Trophoblast cell (in vitro differentiated cells and primary cell): Measurements from ENCODE around the gene RPA1.

Source experiments
- DNase-seq, 2 donors: peaks; one replicate each; pipeline ENCODE4 v3.0.0-alpha.2; 2016
- H2AFZ ChIP-seq: 2 replicates; pipeline ENCODE4 v1.6.1; 2013; ENCODE audit warnings: low read length, moderate library complexity, mild to moderate bottlenecking; ENCODE audit not compliant: insufficient read depth, poor library complexity
- H2AK5ac ChIP-seq: 2 replicates; pipeline ENCODE4 v1.6.1; 2013; ENCODE audit warnings: mild to moderate bottlenecking, low read length
- H2BK120ac ChIP-seq: 2 replicates; pipeline ENCODE4 v1.6.1; 2013; ENCODE audit warnings: low read length, mild to moderate bottlenecking, moderate library complexity; ENCODE audit not compliant: insufficient read depth, poor library complexity
- H2BK12ac ChIP-seq: 2 replicates; pipeline ENCODE4 v1.6.1; 2013; ENCODE audit warnings: mild to moderate bottlenecking, low read length, moderate library complexity
- H2BK5ac ChIP-seq: 2 replicates; pipeline ENCODE4 v1.6.1; 2013; ENCODE audit warnings: low read length, low read depth, moderate library complexity, mild to moderate bottlenecking; ENCODE audit not compliant: poor library complexity
- H3K14ac ChIP-seq: 2 replicates; pipeline ENCODE4 v1.6.1; 2013; ENCODE audit warnings: mild to moderate bottlenecking, low read length
- H3K18ac ChIP-seq: 2 replicates; pipeline ENCODE4 v1.6.1; 2013; ENCODE audit warnings: mild to moderate bottlenecking, low read length
- H3K23ac ChIP-seq: 2 replicates; pipeline ENCODE4 v1.6.1; 2013; ENCODE audit warnings: low read length
- H3K27ac ChIP-seq: 2 replicates; pipeline ENCODE4 v1.5.1; 2013; ENCODE audit warnings: low read depth, mild to moderate bottlenecking, inconsistent platforms, low read length, moderate library complexity
- H3K27me3 ChIP-seq: 2 replicates; pipeline ENCODE4 v1.6.1; 2013; ENCODE audit warnings: inconsistent platforms, mild to moderate bottlenecking, low read length, moderate library complexity; ENCODE audit not compliant: insufficient read depth
- H3K36me3 ChIP-seq, 2 experiments: 1 replicate in 1 of 2; 2 replicates in 1 of 2; pipeline ENCODE4 v1.6.1; 2013; ENCODE audit warnings: low read length in 2 of 2, mild to moderate bottlenecking in 2 of 2, moderate library complexity in 1 of 2; ENCODE audit not compliant: insufficient read depth in 2 of 2, control insufficient read depth in 1 of 2
- H3K4ac ChIP-seq: 2 replicates; pipeline ENCODE4 v1.6.1; 2013; ENCODE audit warnings: low read depth, mild to moderate bottlenecking, low read length, moderate library complexity
- H3K4me1 ChIP-seq, 2 experiments: 1 replicate in 1 of 2; 2 replicates in 1 of 2; pipeline ENCODE4 v1.6.1; 2013; ENCODE audit warnings: low read length in 2 of 2, mild to moderate bottlenecking in 2 of 2, moderate library complexity in 1 of 2; ENCODE audit not compliant: insufficient read depth in 2 of 2, control insufficient read depth in 1 of 2
- H3K4me2 ChIP-seq: 2 replicates; pipeline ENCODE4 v1.6.1; 2013; ENCODE audit warnings: inconsistent platforms, mild to moderate bottlenecking, low read length, moderate library complexity
- H3K4me3 ChIP-seq: 2 replicates; pipeline ENCODE4 v1.5.1; 2013; ENCODE audit warnings: mild to moderate bottlenecking, low read depth, low read length, inconsistent platforms
- H3K79me1 ChIP-seq: one replicate; pipeline ENCODE4 v1.6.1; 2013; ENCODE audit warnings: low read length
- H3K79me2 ChIP-seq: 2 replicates; pipeline ENCODE4 v1.6.1; 2013; ENCODE audit warnings: low read length, mild to moderate bottlenecking; ENCODE audit not compliant: control insufficient read depth, insufficient read depth, poor library complexity
- H3K9ac ChIP-seq: 2 replicates; pipeline ENCODE4 v1.6.1; 2013; ENCODE audit warnings: mild to moderate bottlenecking, low read length
- H3K9me3 ChIP-seq: 2 replicates; pipeline ENCODE4 v1.6.1; 2013; ENCODE audit warnings: low read depth, mild to moderate bottlenecking, control low read depth, inconsistent platforms, low read length; ENCODE audit not compliant: insufficient read depth
- H4K12ac ChIP-seq: 2 replicates; pipeline ENCODE4 v1.6.1; 2013; ENCODE audit warnings: low read depth, mild to moderate bottlenecking, low read length, moderate library complexity
- H4K8ac ChIP-seq: 2 replicates; pipeline ENCODE4 v1.6.1; 2013; ENCODE audit warnings: low read depth, mild to moderate bottlenecking, low read length, moderate library complexity
- H4K91ac ChIP-seq: one replicate; pipeline ENCODE4 v1.6.1; 2013; ENCODE audit warnings: low read depth, mild to moderate bottlenecking, low read length, moderate library complexity
- WGBS: extraction: QIAGEN DNeasy Blood & Tissue Kit; methylation state at CpG from one replicate; pipeline ENCODE4 v1.1.7; 2013; ENCODE audit warnings: missing lambda C conversion rate; ENCODE audit not compliant: insufficient read length, insufficient coverage; ENCODE audit errors: extremely low coverage; 5-methylcytosine and 5-hydroxymethylcytosine counted together

RPA1 gene

DNA sequence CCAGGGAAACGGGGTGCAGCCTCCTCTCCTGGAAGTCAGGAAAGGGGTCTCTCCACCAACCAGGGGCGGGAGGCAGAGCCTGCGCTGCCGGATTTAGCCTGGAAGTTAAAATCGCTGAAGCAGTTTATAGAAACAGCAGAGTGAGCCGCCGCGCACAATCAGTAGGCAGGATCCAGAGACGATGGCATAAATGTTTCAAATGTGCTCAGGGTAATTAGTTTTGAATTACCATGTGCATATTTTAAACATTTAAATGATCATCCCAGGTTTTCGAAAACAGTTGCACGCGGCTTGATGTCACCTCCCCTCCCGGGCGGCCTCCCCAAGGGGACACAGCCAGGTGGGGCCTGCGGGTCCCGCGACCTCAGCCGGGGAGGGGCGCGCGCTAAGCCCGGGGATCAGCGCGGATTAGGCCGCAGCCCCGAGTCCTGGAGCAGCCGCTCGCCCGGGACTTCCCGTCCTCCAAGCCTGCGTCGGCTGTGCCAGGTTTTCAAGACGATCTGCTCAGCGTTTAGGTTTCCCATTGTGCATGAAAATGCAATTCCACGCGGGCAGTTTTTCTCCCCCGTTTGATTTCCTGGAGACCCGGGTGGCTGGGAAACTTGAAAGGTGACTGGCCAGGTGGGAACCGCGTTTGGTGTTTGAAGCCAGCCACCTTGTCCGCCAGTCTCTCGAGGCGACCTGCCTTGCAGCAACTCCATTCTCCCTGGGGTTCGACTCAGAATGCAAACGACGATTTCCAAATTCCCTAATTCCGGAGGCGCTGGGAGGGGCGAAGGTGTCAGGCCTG lies 78.3 kb downstream of the RPA1 start:
- no CpG with 5 or more reads among the region's 49 CpGs for WGBS
- H2BK12ac ChIP-seq, result no peak overlapping the region

DNA sequence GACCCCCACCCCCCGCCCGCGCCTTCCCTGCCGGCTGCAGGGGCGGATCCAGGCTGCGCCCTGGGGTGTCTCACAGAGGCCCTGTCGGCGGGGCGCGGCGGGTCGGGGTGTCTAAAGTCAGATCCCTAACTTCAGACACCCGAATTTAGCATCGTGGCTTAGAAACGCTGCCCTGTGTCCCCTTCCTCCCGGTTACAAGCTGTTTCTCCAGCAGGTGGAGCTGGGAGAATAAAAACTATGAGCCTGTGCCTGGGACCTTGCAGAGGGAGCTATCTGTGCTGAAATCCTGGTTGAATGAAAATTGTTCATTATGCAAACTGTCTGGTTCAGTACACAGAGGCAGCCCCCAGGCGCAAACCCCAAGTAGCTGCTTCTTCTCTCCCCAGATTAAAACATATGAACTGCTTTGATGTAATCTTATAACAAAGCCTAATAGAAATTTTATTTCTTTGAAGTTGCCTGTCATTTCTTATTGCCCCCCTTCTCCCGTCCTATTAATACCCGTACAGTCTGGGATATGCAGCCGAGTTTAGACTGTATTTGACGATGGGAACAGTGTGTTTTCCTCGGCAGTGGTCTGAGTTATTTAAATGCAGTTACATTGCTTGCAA lies 79.0 kb downstream of the RPA1 start:
- Histone ChIP-seq H3K9me3 (peaks cover 2% of the 10 kb centered on the region), H3K18ac (no peak overlapping the region), H3K14ac (no peak overlapping the region), H3K79me1 (no peaks in the 10 kb centered on the region), H4K8ac (no peak overlapping the region), H3K27me3 (peaks cover 15% of the 10 kb centered on the region), H3K23ac (no peak overlapping the region), H2AFZ (peak overlapping the region; percentile 54), H4K12ac (no peak overlapping the region), H2BK5ac (no peak overlapping the region), H3K79me2 (peaks cover 2% of the 10 kb centered on the region), H2BK12ac (no peak overlapping the region), H4K91ac (no peak overlapping the region), H2AK5ac (no peak overlapping the region), H3K4me3 (no peak overlapping the region), H3K36me3 (no peaks in the 10 kb centered on the region), H3K9ac (no peak overlapping the region), H3K4me1 (peaks cover 0 to 6% of the 10 kb centered on the region in 2 experiments), H2BK120ac (no peak overlapping the region), H3K4me2 (peak overlapping the region; percentile 50), H3K27ac (no peak overlapping the region), H3K4ac (no peak overlapping the region)
- DNase-seq, result peak; percentile 50 to 76
- no CpG with 5 or more reads among the region's 22 CpGs for WGBS

More for the DNA sequence above, 78.3 kb downstream of the RPA1 start:
- Histone ChIP-seq H3K79me2 (peaks cover 2% of the 10 kb centered on the region), H2AFZ (peak overlapping the region; percentile 54), H4K91ac (no peak overlapping the region), H3K4me2 (peak overlapping the region; percentile 50), H3K9me3 (peaks cover 2% of the 10 kb centered on the region), H3K4me1 (peaks cover 0 to 6% of the 10 kb centered on the region in 2 experiments), H3K27ac (no peak overlapping the region), H3K18ac (no peak overlapping the region), H3K4ac (no peak overlapping the region), H3K23ac (no peak overlapping the region), H3K4me3 (no peak overlapping the region), H2BK120ac (no peak overlapping the region), H3K27me3 (peaks cover 15% of the 10 kb centered on the region), H3K9ac (no peak overlapping the region), H4K12ac (no peak overlapping the region), H3K14ac (no peak overlapping the region), H4K8ac (no peak overlapping the region), H3K79me1 (no peaks in the 10 kb centered on the region), H2AK5ac (no peak overlapping the region), H2BK5ac (no peak overlapping the region), H3K36me3 (no peaks in the 10 kb centered on the region)
- no peak for DNase-seq

- Histone ChIP-seq H2BK12ac (no peak overlapping the region), H3K4me2 (no peak overlapping the region), H3K27ac (no peak overlapping the region), H3K14ac (no peak overlapping the region), H3K4ac (no peak overlapping the region), H4K12ac (no peak overlapping the region), H3K79me2 (peaks cover 2% of the 10 kb centered on the region), H2BK5ac (no peak overlapping the region), H3K18ac (no peak overlapping the region), H2AFZ (no peak overlapping the region), H3K4me1 (peaks cover 0 to 6% of the 10 kb centered on the region in 2 experiments), H2BK120ac (no peak overlapping the region), H3K27me3 (peaks cover 13% of the 10 kb centered on the region), H3K23ac (no peak overlapping the region), H3K36me3 (no peaks in the 10 kb centered on the region), H4K91ac (no peak overlapping the region), H2AK5ac (no peak overlapping the region), H3K79me1 (no peaks in the 10 kb centered on the region), H3K9ac (no peak overlapping the region), H4K8ac (no peak overlapping the region), H3K4me3 (no peak overlapping the region), H3K9me3 (peaks cover 2% of the 10 kb centered on the region)
- WGBS, result no CpG with 5 or more reads among the region's 3 CpGs
- DNase-seq, result peak; percentile 28 to 29
Observed at GRCh38 chr17:1909985-1910384, 80.2 kb downstream of the RPA1 start.

GRCh38 chr17:1912146-1912545 lies 82.3 kb downstream of the RPA1 start:
- no peak overlapping the region for H3K23ac ChIP-seq
- no peak overlapping the region for H2BK120ac ChIP-seq
- H3K18ac ChIP-seq, result no peak overlapping the region
- H4K8ac ChIP-seq, result no peak overlapping the region
- H3K4me2 ChIP-seq, result no peak overlapping the region
- H3K9ac ChIP-seq, result no peak overlapping the region
- no peak overlapping the region for H4K91ac ChIP-seq
- DNase-seq, result peak; percentile 77 to 80
- H3K79me1 ChIP-seq, result no peaks in the 10 kb centered on the region
- H3K4ac ChIP-seq, result no peak overlapping the region
- H2AK5ac ChIP-seq, result no peak overlapping the region
- no peak overlapping the region for H3K4me3 ChIP-seq
- H3K4me1 ChIP-seq, result peaks cover 0 to 6% of the 10 kb centered on the region in 2 experiments
- no peak overlapping the region for H2AFZ ChIP-seq
- H2BK5ac ChIP-seq, result no peak overlapping the region
- no peaks in the 10 kb centered on the region for H3K36me3 ChIP-seq
- no peak overlapping the region for H2BK12ac ChIP-seq
- H3K27me3 ChIP-seq, result peaks cover 12% of the 10 kb centered on the region
- H3K27ac ChIP-seq, result no peak overlapping the region
- no peaks in the 10 kb centered on the region for H3K79me2 ChIP-seq
- H3K9me3 ChIP-seq, result peaks cover 4% of the 10 kb centered on the region
- H4K12ac ChIP-seq, result no peak overlapping the region
- no peak overlapping the region for H3K14ac ChIP-seq
- WGBS, result no CpG with 5 or more reads among the region's 7 CpGs
